IPS-18a (cell line): ENCODE data around the gene SPO11.

Source experiments
- H3K27ac ChIP-seq: one replicate; pipeline ENCODE4 v1.5.1; 2013; ENCODE audit warnings: low read length
- H3K27me3 ChIP-seq: one replicate; pipeline ENCODE4 v1.6.1; 2013; ENCODE audit warnings: mild to moderate bottlenecking, low read length; ENCODE audit not compliant: control insufficient read depth, insufficient read depth
- H3K36me3 ChIP-seq: one replicate; pipeline ENCODE4 v1.6.1; 2013; ENCODE audit warnings: low read depth, low read length; ENCODE audit not compliant: control insufficient read depth
- H3K4me1 ChIP-seq: one replicate; pipeline ENCODE4 v1.6.1; 2013; ENCODE audit warnings: low read depth, low read length; ENCODE audit not compliant: control insufficient read depth
- H3K4me3 ChIP-seq: one replicate; pipeline ENCODE4 v1.5.1; 2013; ENCODE audit warnings: low read length
- H3K9ac ChIP-seq: one replicate; pipeline ENCODE4 v1.6.1; 2013; ENCODE audit warnings: mild to moderate bottlenecking, low read length, moderate library complexity
- H3K9me3 ChIP-seq: one replicate; pipeline ENCODE4 v1.6.1; 2013; ENCODE audit warnings: low read depth, low read length; ENCODE audit not compliant: control insufficient read depth

Gene SPO11

GRCh38 chr20:57371363-57371762 lies 41.8 kb downstream of the SPO11 start:
- H3K36me3 ChIP-seq, result peaks cover 97% of the 10 kb centered on the region
- no peaks in the 10 kb centered on the region for H3K4me1 ChIP-seq
- H3K27me3 ChIP-seq, result no peaks in the 10 kb centered on the region
- H3K27ac ChIP-seq, result no peak overlapping the region
- H3K9me3 ChIP-seq, result no peaks in the 10 kb centered on the region
- no peak overlapping the region for H3K9ac ChIP-seq
- H3K4me3 ChIP-seq, result no peak overlapping the region

GRCh38 chr20:57372157-57372556 lies 42.6 kb downstream of the SPO11 start:
- no peak overlapping the region for H3K27ac ChIP-seq
- no peak overlapping the region for H3K4me3 ChIP-seq
- no peaks in the 10 kb centered on the region for H3K9me3 ChIP-seq
- H3K27me3 ChIP-seq, result no peaks in the 10 kb centered on the region
- no peak overlapping the region for H3K9ac ChIP-seq
- no peaks in the 10 kb centered on the region for H3K4me1 ChIP-seq
- peaks cover 97% of the 10 kb centered on the region for H3K36me3 ChIP-seq

- Histone ChIP-seq H3K4me1 (no peaks in the 10 kb centered on the region), H3K27ac (no peak overlapping the region), H3K9me3 (no peaks in the 10 kb centered on the region), H3K36me3 (peaks cover 97% of the 10 kb centered on the region), H3K27me3 (no peaks in the 10 kb centered on the region), H3K4me3 (no peak overlapping the region), H3K9ac (no peak overlapping the region)
Observed at GRCh38 chr20:57372581-57373350, 43.2 kb downstream of the SPO11 start.

- peaks cover 94% of the 10 kb centered on the region for H3K36me3 ChIP-seq
- H3K4me3 ChIP-seq, result no peak overlapping the region
- no peak overlapping the region for H3K9ac ChIP-seq
- H3K9me3 ChIP-seq, result no peaks in the 10 kb centered on the region
- H3K4me1 ChIP-seq, result no peaks in the 10 kb centered on the region
- no peaks in the 10 kb centered on the region for H3K27me3 ChIP-seq
- no peak overlapping the region for H3K27ac ChIP-seq
Observed at GRCh38 chr20:57374343-57374930, 44.8 kb downstream of the SPO11 start.

GRCh38 chr20:57374931-57375651 lies 45.5 kb downstream of the SPO11 start:
- Histone ChIP-seq H3K4me3 (no peak overlapping the region), H3K4me1 (no peaks in the 10 kb centered on the region), H3K36me3 (peaks cover 93% of the 10 kb centered on the region), H3K27me3 (no peaks in the 10 kb centered on the region), H3K9ac (no peak overlapping the region), H3K9me3 (no peaks in the 10 kb centered on the region), H3K27ac (no peak overlapping the region)

- no peak overlapping the region for H3K9ac ChIP-seq
- no peaks in the 10 kb centered on the region for H3K9me3 ChIP-seq
- H3K27ac ChIP-seq, result no peak overlapping the region
- H3K4me1 ChIP-seq, result no peaks in the 10 kb centered on the region
- no peak overlapping the region for H3K4me3 ChIP-seq
- H3K36me3 ChIP-seq, result peaks cover 87% of the 10 kb centered on the region
- H3K27me3 ChIP-seq, result no peaks in the 10 kb centered on the region
Observed at GRCh38 chr20:57375652-57376230, 46.1 kb downstream of the SPO11 start.

- H3K4me3 ChIP-seq, result no peak overlapping the region
- no peaks in the 10 kb centered on the region for H3K9me3 ChIP-seq
- H3K9ac ChIP-seq, result no peak overlapping the region
- H3K36me3 ChIP-seq, result peaks cover 70% of the 10 kb centered on the region
- no peaks in the 10 kb centered on the region for H3K27me3 ChIP-seq
- no peaks in the 10 kb centered on the region for H3K4me1 ChIP-seq
- no peak overlapping the region for H3K27ac ChIP-seq
Observed at GRCh38 chr20:57377350-57377749, 47.7 kb downstream of the SPO11 start.

- H3K9ac ChIP-seq, result no peak overlapping the region
- no peak overlapping the region for H3K27ac ChIP-seq
- H3K27me3 ChIP-seq, result no peaks in the 10 kb centered on the region
- H3K4me3 ChIP-seq, result no peak overlapping the region
- peaks cover 63% of the 10 kb centered on the region for H3K36me3 ChIP-seq
- H3K4me1 ChIP-seq, result no peaks in the 10 kb centered on the region
- no peaks in the 10 kb centered on the region for H3K9me3 ChIP-seq
Observed at GRCh38 chr20:57378107-57378506, 48.5 kb downstream of the SPO11 start.

GRCh38 chr20:57378646-57379262 lies 49.2 kb downstream of the SPO11 start:
- Histone ChIP-seq H3K9me3 (no peaks in the 10 kb centered on the region), H3K27ac (no peak overlapping the region), H3K36me3 (peaks cover 56% of the 10 kb centered on the region), H3K4me1 (no peaks in the 10 kb centered on the region), H3K27me3 (no peaks in the 10 kb centered on the region), H3K4me3 (no peak overlapping the region), H3K9ac (no peak overlapping the region)

- no peaks in the 10 kb centered on the region for H3K4me1 ChIP-seq
- H3K36me3 ChIP-seq, result peaks cover 51% of the 10 kb centered on the region
Observed at GRCh38 chr20:57379263-57379647, 49.7 kb downstream of the SPO11 start.

GRCh38 chr20:57380081-57380750 lies 50.6 kb downstream of the SPO11 start:
- Histone ChIP-seq H3K4me1 (no peaks in the 10 kb centered on the region), H3K27me3 (no peaks in the 10 kb centered on the region), H3K27ac (no peak overlapping the region), H3K9me3 (no peaks in the 10 kb centered on the region), H3K9ac (no peak overlapping the region), H3K36me3 (peaks cover 42% of the 10 kb centered on the region), H3K4me3 (no peak overlapping the region)

More at GRCh38 chr20:57379263-57379647, 49.7 kb downstream of the SPO11 start:
- H3K9ac ChIP-seq, result no peak overlapping the region
- no peaks in the 10 kb centered on the region for H3K9me3 ChIP-seq
- no peak overlapping the region for H3K27ac ChIP-seq
- no peak overlapping the region for H3K4me3 ChIP-seq
- H3K27me3 ChIP-seq, result no peaks in the 10 kb centered on the region
